Measurements from ENCODE around the gene CYP2U1.
"Not testable (repeated sequence)": the region's sequence is repeated elsewhere in the genome, so short reads cannot be mapped to it uniquely, and the experiment has no call there.

DNA sequence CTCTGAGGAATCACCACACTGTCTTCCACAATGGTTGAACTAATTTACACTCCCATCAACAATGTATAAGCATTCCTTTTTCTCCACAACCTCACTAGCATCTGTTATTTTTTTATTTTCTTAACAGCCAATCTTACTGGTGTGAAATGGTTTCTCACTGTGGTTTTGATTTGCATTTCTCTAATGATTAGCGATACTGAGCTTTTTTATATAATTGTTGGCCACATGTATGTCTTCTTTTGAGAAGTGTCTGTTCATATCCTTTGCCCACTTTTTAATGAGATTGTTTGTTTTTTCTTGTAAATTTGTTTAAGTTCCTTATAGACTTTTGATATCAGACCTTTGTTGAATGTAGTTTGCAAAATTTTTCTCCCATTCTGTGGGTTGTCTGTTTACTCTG is 36.6 kb downstream of the CYP2U1 start:
- TF ChIP-seq TAF1 (IDR thresholded peaks at IDR 0.05; ENCODE audit: borderline replicate concordance, low read depth, low read length); CHD2 (IDR thresholded peaks at IDR 0.05; ENCODE audit: low read length, partially characterized antibody); EZH2phosphoT487 (IDR thresholded peaks at IDR 0.05; ENCODE audit: borderline replicate concordance, low read depth); MEF2A (IDR thresholded peaks at IDR 0.05; ENCODE audit: borderline replicate concordance, low read depth); EP300 (IDR thresholded peaks at IDR 0.05; ENCODE audit: borderline replicate concordance in 1 of 2, low read depth in 1 of 2, low read length in 1 of 2); TCF12 (IDR thresholded peaks at IDR 0.05); SMC3 (IDR thresholded peaks at IDR 0.05; ENCODE audit: low read depth, low read length); NRF1 (IDR thresholded peaks at IDR 0.05; ENCODE audit: low read depth, low read length); RAD21 (IDR thresholded peaks at IDR 0.05; ENCODE audit: low read length); JUND (IDR thresholded peaks at IDR 0.05): not testable (repeated sequence)
- TF ChIP-seq, protein P1, sequence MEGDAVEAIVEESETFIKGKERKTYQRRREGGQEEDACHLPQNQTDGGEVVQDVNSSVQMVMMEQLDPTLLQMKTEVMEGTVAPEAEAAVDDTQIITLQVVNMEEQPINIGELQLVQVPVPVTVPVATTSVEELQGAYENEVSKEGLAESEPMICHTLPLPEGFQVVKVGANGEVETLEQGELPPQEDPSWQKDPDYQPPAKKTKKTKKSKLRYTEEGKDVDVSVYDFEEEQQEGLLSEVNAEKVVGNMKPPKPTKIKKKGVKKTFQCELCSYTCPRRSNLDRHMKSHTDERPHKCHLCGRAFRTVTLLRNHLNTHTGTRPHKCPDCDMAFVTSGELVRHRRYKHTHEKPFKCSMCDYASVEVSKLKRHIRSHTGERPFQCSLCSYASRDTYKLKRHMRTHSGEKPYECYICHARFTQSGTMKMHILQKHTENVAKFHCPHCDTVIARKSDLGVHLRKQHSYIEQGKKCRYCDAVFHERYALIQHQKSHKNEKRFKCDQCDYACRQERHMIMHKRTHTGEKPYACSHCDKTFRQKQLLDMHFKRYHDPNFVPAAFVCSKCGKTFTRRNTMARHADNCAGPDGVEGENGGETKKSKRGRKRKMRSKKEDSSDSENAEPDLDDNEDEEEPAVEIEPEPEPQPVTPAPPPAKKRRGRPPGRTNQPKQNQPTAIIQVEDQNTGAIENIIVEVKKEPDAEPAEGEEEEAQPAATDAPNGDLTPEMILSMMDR (IDR thresholded peaks at IDR 0.05), result not testable (repeated sequence)
- TF ChIP-seq, protein P2, sequence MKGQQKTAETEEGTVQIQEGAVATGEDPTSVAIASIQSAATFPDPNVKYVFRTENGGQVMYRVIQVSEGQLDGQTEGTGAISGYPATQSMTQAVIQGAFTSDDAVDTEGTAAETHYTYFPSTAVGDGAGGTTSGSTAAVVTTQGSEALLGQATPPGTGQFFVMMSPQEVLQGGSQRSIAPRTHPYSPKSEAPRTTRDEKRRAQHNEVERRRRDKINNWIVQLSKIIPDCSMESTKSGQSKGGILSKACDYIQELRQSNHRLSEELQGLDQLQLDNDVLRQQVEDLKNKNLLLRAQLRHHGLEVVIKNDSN (IDR thresholded peaks at IDR 0.05; ENCODE audit: borderline replicate concordance, low read depth), result not testable (repeated sequence)
- TF ChIP-seq, protein P3, sequence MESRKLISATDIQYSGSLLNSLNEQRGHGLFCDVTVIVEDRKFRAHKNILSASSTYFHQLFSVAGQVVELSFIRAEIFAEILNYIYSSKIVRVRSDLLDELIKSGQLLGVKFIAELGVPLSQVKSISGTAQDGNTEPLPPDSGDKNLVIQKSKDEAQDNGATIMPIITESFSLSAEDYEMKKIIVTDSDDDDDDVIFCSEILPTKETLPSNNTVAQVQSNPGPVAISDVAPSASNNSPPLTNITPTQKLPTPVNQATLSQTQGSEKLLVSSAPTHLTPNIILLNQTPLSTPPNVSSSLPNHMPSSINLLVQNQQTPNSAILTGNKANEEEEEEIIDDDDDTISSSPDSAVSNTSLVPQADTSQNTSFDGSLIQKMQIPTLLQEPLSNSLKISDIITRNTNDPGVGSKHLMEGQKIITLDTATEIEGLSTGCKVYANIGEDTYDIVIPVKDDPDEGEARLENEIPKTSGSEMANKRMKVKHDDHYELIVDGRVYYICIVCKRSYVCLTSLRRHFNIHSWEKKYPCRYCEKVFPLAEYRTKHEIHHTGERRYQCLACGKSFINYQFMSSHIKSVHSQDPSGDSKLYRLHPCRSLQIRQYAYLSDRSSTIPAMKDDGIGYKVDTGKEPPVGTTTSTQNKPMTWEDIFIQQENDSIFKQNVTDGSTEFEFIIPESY (IDR thresholded peaks at IDR 0.05; ENCODE audit: borderline replicate concordance, low read depth), result not testable (repeated sequence)
